ENCODE results near the gene IL1RAPL2. TPM values are rescaled to one million over a fixed set of nuclear protein-coding genes. Genes with fewer than 3 reads are reported as not detected.

The IL1RAPL2 gene
- polyA plus RNA-seq, 1 of the 3 experiments (the other 2 are of a cell fraction): 0.13 TPM

- no peak for TF ChIP-seq JUND (IDR thresholded peaks at IDR 0.05)
- Histone ChIP-seq H3K9me3 (no peaks in the 10 kb centered on the region), H4K20me1 (ENCODE audit: insufficient read depth) (no peaks in the 10 kb centered on the region), H3K27ac (ENCODE audit: low read depth in 2 of 2, low read length in 1 of 2) (no peak overlapping the region), H3K4me1 (ENCODE audit: control insufficient read depth in 1 of 2, insufficient read depth in 2 of 2, low read depth in 1 of 2, low read length in 1 of 2) (no peaks in the 10 kb centered on the region), H3K36me3 (replicated peaks in 1 of 2; ENCODE audit: control insufficient read depth in 1 of 2, insufficient read depth in 2 of 2, low read length in 1 of 2) (no peaks in the 10 kb centered on the region), H3K9ac (no peak overlapping the region), H3K4me2 (no peak overlapping the region), H3K27me3 (ENCODE audit: insufficient read depth) (no peaks in the 10 kb centered on the region), H3K4me3 (ENCODE audit: low read depth in 2 of 2, low read length in 1 of 2) (no peak overlapping the region), H3K9me2 (no peaks in the 10 kb centered on the region), H2AFZ (ENCODE audit: low read depth) (no peak overlapping the region), H3F3A (replicated peaks; ENCODE audit: insufficient read depth) (no peaks in the 10 kb centered on the region), H3K79me2 (ENCODE audit: insufficient read depth) (no peaks in the 10 kb centered on the region)
- CTCF ChIA-PET: no interaction called here
- no peak for DNase-seq
- POLR2A ChIA-PET: no interaction called here
- 2% methylated on average over 3 of the region's 3 CpGs for whole genome bisulfite sequencing (ENCODE audit: low lambda C conversion rate)
Measured at GRCh38 chrX:105006103-105006502, 440.1 kb downstream of the IL1RAPL2 start.

GRCh38 chrX:105006996-105007395, 441.0 kb downstream of the IL1RAPL2 start:
- Histone ChIP-seq H3K4me2 (no peak overlapping the region), H3K4me3 (ENCODE audit: low read depth in 2 of 2, low read length in 1 of 2) (no peak overlapping the region), H3K9me3 (no peaks in the 10 kb centered on the region), H3K4me1 (ENCODE audit: control insufficient read depth in 1 of 2, insufficient read depth in 2 of 2, low read depth in 1 of 2, low read length in 1 of 2) (no peaks in the 10 kb centered on the region), H3K9ac (no peak overlapping the region), H3K27ac (ENCODE audit: low read depth in 2 of 2, low read length in 1 of 2) (no peak overlapping the region), H2AFZ (ENCODE audit: low read depth) (no peak overlapping the region), H3F3A (replicated peaks; ENCODE audit: insufficient read depth) (no peaks in the 10 kb centered on the region), H3K36me3 (replicated peaks in 1 of 2; ENCODE audit: control insufficient read depth in 1 of 2, insufficient read depth in 2 of 2, low read length in 1 of 2) (no peaks in the 10 kb centered on the region), H4K20me1 (ENCODE audit: insufficient read depth) (no peaks in the 10 kb centered on the region), H3K79me2 (ENCODE audit: insufficient read depth) (no peaks in the 10 kb centered on the region), H3K27me3 (ENCODE audit: insufficient read depth) (no peaks in the 10 kb centered on the region), H3K9me2 (no peaks in the 10 kb centered on the region)
- POLR2A ChIA-PET: no interaction called here
- CTCF ChIA-PET: no interaction called here
- TF ChIP-seq YY1 (IDR thresholded peaks at IDR 0.05; ENCODE audit: low read depth) (no peak), REST (IDR thresholded peaks at IDR 0.05; ENCODE audit: low read depth, low read length) (no peak), RAD21 (IDR thresholded peaks at IDR 0.05; ENCODE audit: low read length) (no peak), RFX5 (IDR thresholded peaks at IDR 0.05; ENCODE audit: low read length) (no peak), RXRA (IDR thresholded peaks at IDR 0.05; ENCODE audit: borderline replicate concordance, low read depth) (no peak), ELF1 (IDR thresholded peaks at IDR 0.05) (no peak), USF2 (IDR thresholded peaks at IDR 0.05; ENCODE audit: borderline replicate concordance, low read depth, low read length) (no peak), TEAD4 (IDR thresholded peaks at IDR 0.05; ENCODE audit: borderline replicate concordance, insufficient read depth) (no peak), IRF3 (IDR thresholded peaks at IDR 0.05; ENCODE audit: low read depth, low read length) (no peak), FOSL2 (IDR thresholded peaks at IDR 0.05; ENCODE audit: borderline replicate concordance, low read depth) (no peak)
- no peak for DNase-seq

Data from SK-N-SH (cell line).